H9 (cell line): ENCODE data around the gene KSR1. TPM values are rescaled to one million over a fixed set of nuclear protein-coding genes. Genes with fewer than 3 reads are reported as not detected.

Experiments
- DNase-seq: peaks from one replicate; pipeline ENCODE4 v3.0.0-alpha.2; 2017
- H2AFZ ChIP-seq: one replicate; pipeline ENCODE4 v1.6.1; 2013; ENCODE audit warnings: mild to moderate bottlenecking, low read length, control low read depth, moderate library complexity
- H2AK5ac ChIP-seq: 2 replicates; pipeline ENCODE4 v1.6.1; 2013; ENCODE audit warnings: low read length, control low read depth, mixed read lengths; ENCODE audit not compliant: insufficient read length
- H2BK120ac ChIP-seq: one replicate; pipeline ENCODE4 v1.6.1; 2013; ENCODE audit warnings: low read depth, mild to moderate bottlenecking, low read length, control low read depth, inconsistent platforms; ENCODE audit not compliant: poor library complexity, severe bottlenecking
- H2BK12ac ChIP-seq: 2 replicates; pipeline ENCODE4 v1.6.1; 2013; ENCODE audit warnings: low read length, control low read depth, mixed read lengths, low read depth; ENCODE audit not compliant: insufficient read length
- H2BK15ac ChIP-seq: 2 replicates; pipeline ENCODE4 v1.6.1; 2013; ENCODE audit warnings: low read depth, low read length, control low read depth
- H2BK20ac ChIP-seq: one replicate; pipeline ENCODE4 v1.6.1; 2013; ENCODE audit warnings: low read depth, mild to moderate bottlenecking, low read length, control low read depth, inconsistent platforms; ENCODE audit not compliant: poor library complexity, severe bottlenecking
- H2BK5ac ChIP-seq: 2 replicates; pipeline ENCODE4 v1.6.1; 2013; ENCODE audit warnings: low read length, control low read depth, mixed read lengths; ENCODE audit not compliant: insufficient read length
- H3K14ac ChIP-seq: 2 replicates; pipeline ENCODE4 v1.6.1; 2013; ENCODE audit warnings: low read length, control low read depth; ENCODE audit not compliant: insufficient read depth
- H3K18ac ChIP-seq: 2 replicates; pipeline ENCODE4 v1.6.1; 2013; ENCODE audit warnings: low read depth, mild to moderate bottlenecking, mixed read lengths, low read length, control low read depth; ENCODE audit not compliant: insufficient read length
- H3K23ac ChIP-seq: 2 replicates; pipeline ENCODE4 v1.6.1; 2013; ENCODE audit warnings: low read length, control low read depth, mixed read lengths, low read depth; ENCODE audit not compliant: insufficient read length
- H3K23me2 ChIP-seq: 2 replicates; pipeline ENCODE4 v1.6.1; 2013; ENCODE audit warnings: low read depth, mild to moderate bottlenecking, mixed read lengths, low read length, control low read depth; ENCODE audit not compliant: insufficient read length, poor library complexity, severe bottlenecking
- H3K27ac ChIP-seq: 2 replicates; pipeline ENCODE4 v1.5.1; 2013; ENCODE audit warnings: low read length, control low read depth, mixed read lengths, low read depth; ENCODE audit not compliant: insufficient read length
- H3K27me3 ChIP-seq: 2 replicates; pipeline ENCODE4 v1.6.1; 2013; ENCODE audit warnings: low read length, control low read depth, inconsistent platforms; ENCODE audit not compliant: insufficient read depth
- H3K4ac ChIP-seq: 2 replicates; pipeline ENCODE4 v1.6.1; 2013; ENCODE audit warnings: low read depth, mild to moderate bottlenecking, control low read depth, inconsistent platforms, low read length, moderate library complexity
- H3K4me1 ChIP-seq: 2 replicates; pipeline ENCODE4 v1.6.1; 2013; ENCODE audit warnings: low read length, control low read depth, inconsistent platforms; ENCODE audit not compliant: insufficient read depth
- H3K4me2 ChIP-seq: 2 replicates; pipeline ENCODE4 v1.6.1; 2013; ENCODE audit warnings: low read length, control low read depth, mixed read lengths; ENCODE audit not compliant: insufficient read length, insufficient read depth
- H3K56ac ChIP-seq: 2 replicates; pipeline ENCODE4 v1.6.1; 2013; ENCODE audit warnings: low read depth, mild to moderate bottlenecking, mixed read lengths, low read length, control low read depth; ENCODE audit not compliant: insufficient read length
- H3K79me1 ChIP-seq: 2 replicates; pipeline ENCODE4 v1.6.1; 2013; ENCODE audit warnings: low read depth, mild to moderate bottlenecking, moderate library complexity, low read length, control low read depth, inconsistent platforms; ENCODE audit not compliant: insufficient read depth, poor library complexity, severe bottlenecking
- H3K79me2 ChIP-seq: 2 replicates; pipeline ENCODE4 v1.6.1; 2013; ENCODE audit warnings: low read length, control low read depth, inconsistent platforms; ENCODE audit not compliant: insufficient read depth
- H3K9ac ChIP-seq: 2 replicates; pipeline ENCODE4 v1.6.1; 2013; ENCODE audit warnings: low read length, control low read depth, mixed read lengths; ENCODE audit not compliant: insufficient read length; ENCODE audit errors: extremely low read depth
- H3K9me3 ChIP-seq: one replicate; pipeline ENCODE4 v1.6.1; 2013; ENCODE audit warnings: low read depth, low read length, inconsistent platforms; ENCODE audit not compliant: control insufficient read depth
- H3T11ph ChIP-seq: one replicate; pipeline ENCODE4 v1.6.1; 2013; ENCODE audit warnings: mild to moderate bottlenecking, low read length, control low read depth, inconsistent platforms
- H4K20me1 ChIP-seq: one replicate; pipeline ENCODE4 v1.6.1; 2013; ENCODE audit not compliant: control insufficient read depth, insufficient read length, insufficient read depth
- H4K5ac ChIP-seq: 2 replicates; pipeline ENCODE4 v1.6.1; 2013; ENCODE audit warnings: low read depth, mild to moderate bottlenecking, mixed read lengths, low read length, control low read depth; ENCODE audit not compliant: insufficient read length
- H4K8ac ChIP-seq: replicated peaks from 2 replicates; pipeline ENCODE4 v1.6.1; 2013; ENCODE audit warnings: low read length, control low read depth, mixed read lengths, low read depth; ENCODE audit not compliant: insufficient read length
- H4K91ac ChIP-seq: 2 replicates; pipeline ENCODE4 v1.6.1; 2013; ENCODE audit warnings: low read depth, mild to moderate bottlenecking, moderate library complexity, mixed read lengths, low read length, control low read depth; ENCODE audit not compliant: insufficient read length
- H3K27ac Mint-ChIP-seq, 3 experiments: 2 replicates in 2 of 3; 3 replicates in 1 of 3; pipeline ENCODE4 v1.8.0; 2020 to 2021; ENCODE audit warnings: mixed read lengths in 3 of 3, mild to moderate bottlenecking in 1 of 3, moderate library complexity in 1 of 3
- H3K27me3 Mint-ChIP-seq: 2 replicates; pipeline ENCODE4 v1.8.0; 2021; ENCODE audit warnings: low read depth, mild to moderate bottlenecking, moderate library complexity, mixed read lengths
- H3K36me3 Mint-ChIP-seq, 3 experiments: 2 replicates in 2 of 3; 3 replicates in 1 of 3; pipeline ENCODE4 v1.8.0; 2020 to 2021; ENCODE audit warnings: low read depth in 3 of 3, mixed read lengths in 3 of 3; ENCODE audit not compliant: insufficient read depth in 1 of 3
- H3K4me1 Mint-ChIP-seq, 2 experiments: 2 replicates each; pipeline ENCODE4 v1.8.0; 2020; ENCODE audit warnings: mixed read lengths in 2 of 2
- H3K4me3 Mint-ChIP-seq, 2 experiments: 2 replicates in 1 of 2; 3 replicates in 1 of 2; pipeline ENCODE4 v1.8.0; 2020 to 2021; ENCODE audit warnings: mild to moderate bottlenecking in 2 of 2, mixed read lengths in 2 of 2, moderate library complexity in 1 of 2
- H3K9me3 Mint-ChIP-seq, 2 experiments: 2 replicates in 1 of 2; 3 replicates in 1 of 2; pipeline ENCODE4 v1.8.0; 2020; ENCODE audit warnings: mild to moderate bottlenecking in 2 of 2, mixed read lengths in 2 of 2, moderate library complexity in 1 of 2
- CTCF ChIP-seq: fragments of 200-600 bp; sonication (generic); conservative IDR thresholded peaks from 3 replicates; pipeline ENCODE4 v1.8.0; 2021; ENCODE audit warnings: antibody characterized with exemption, mild to moderate bottlenecking
- WGBS: extraction: QIAGEN DNeasy Blood & Tissue Kit; methylation state at CpG from one replicate; pipeline ENCODE4 v1.1.7; 2013; ENCODE audit warnings: missing lambda C conversion rate, low lambda C conversion rate, mixed read lengths; ENCODE audit not compliant: insufficient read length; ENCODE audit errors: extremely low coverage; 5-methylcytosine and 5-hydroxymethylcytosine counted together
- total RNA-seq: library from RNA; stranded (reverse); gene quantifications from 2 replicates; pipeline ENCODE4 v1.2.1, GENCODE V29; 2021

KSR1 gene
- total RNA-seq, 1 experiment from 2014 or later = 44.9 TPM

- Histone ChIP-seq H3K27me3 (no peaks in the 10 kb centered on the region), H3T11ph (no peak overlapping the region), H2BK20ac (no peak overlapping the region), H3K79me1 (no peaks in the 10 kb centered on the region), H3K23me2 (no peaks in the 10 kb centered on the region), H4K5ac (no peak overlapping the region), H2AK5ac (no peak overlapping the region), H4K8ac (no peak overlapping the region), H2AFZ (no peak overlapping the region), H3K56ac (no peak overlapping the region), H3K18ac (no peak overlapping the region), H3K9ac (no peak overlapping the region), H3K4me2 (no peak overlapping the region), H3K14ac (no peak overlapping the region), H2BK5ac (no peak overlapping the region), H3K27ac (no peak overlapping the region), H2BK120ac (no peak overlapping the region), H3K4ac (no peak overlapping the region), H3K79me2 (no peaks in the 10 kb centered on the region), H3K9me3 (no peaks in the 10 kb centered on the region), H3K4me1 (no peaks in the 10 kb centered on the region), H2BK15ac (no peak overlapping the region), H2BK12ac (no peak overlapping the region), H3K23ac (no peak overlapping the region), H4K20me1 (no peaks in the 10 kb centered on the region), H4K91ac (no peak overlapping the region)
- Mint-ChIP-seq H3K27me3 (no peaks in the 10 kb centered on the region), H3K36me3 (peaks cover 2 to 17% (median 10%) of the 10 kb centered on the region in 3 experiments), H3K27ac (no peak overlapping the region; a peak in 1 of 7 replicates), H3K4me1 (peaks cover 12 to 18% of the 10 kb centered on the region in 2 experiments), H3K4me3 (no peak overlapping the region), H3K9me3 (no peaks in the 10 kb centered on the region)
- WGBS = no CpG with 5 or more reads among the region's 15 CpGs
- no peak for TF ChIP-seq CTCF
- DNase-seq = no peak
Measured at GRCh38 chr17:27588354-27588753, 132.1 kb downstream of the KSR1 start.
